Measurements from ENCODE around the gene PISD.

The PISD gene

DNA sequence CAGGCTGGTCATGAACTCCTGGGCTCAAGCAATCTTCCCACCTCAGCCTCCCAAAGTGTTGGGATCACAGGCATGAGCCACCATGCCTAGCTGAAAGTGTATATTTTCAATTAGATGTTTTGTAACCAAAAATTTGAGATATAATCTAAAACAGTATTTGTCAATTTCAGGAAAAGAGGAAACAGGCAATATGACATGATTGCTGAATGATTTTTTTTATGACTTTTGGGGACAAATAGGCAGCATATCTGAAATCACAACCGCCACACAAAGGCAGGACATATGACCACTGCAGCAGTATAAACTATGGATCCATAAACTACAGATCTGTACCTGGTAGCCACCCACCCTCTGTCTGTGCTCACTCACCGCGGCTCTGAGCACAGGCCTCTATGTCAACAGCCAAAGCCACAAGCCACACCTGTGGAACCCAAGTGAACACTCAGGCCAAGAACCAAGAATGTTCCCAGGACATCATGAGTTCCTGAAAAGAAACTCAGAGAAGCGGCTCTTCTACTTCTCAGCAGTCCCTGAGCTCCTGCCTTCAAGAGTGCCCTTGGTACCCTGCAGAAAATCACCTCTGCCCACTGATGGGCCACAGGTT lies 22.5 kb downstream of the PISD start:
- TF ChIP-seq SPI1 (IDR thresholded peaks at IDR 0.05; ENCODE audit: borderline replicate concordance, low read depth) (no peak), POLR2AphosphoS5 (IDR thresholded peaks at IDR 0.05; ENCODE audit: low read depth) (no peak), GABPA (IDR thresholded peaks at IDR 0.05; ENCODE audit: low read depth) (no peak), CTCF (IDR thresholded peaks at IDR 0.05; ENCODE audit: insufficient read depth, low read length) (no peak)
- TF ChIP-seq, protein P1, sequence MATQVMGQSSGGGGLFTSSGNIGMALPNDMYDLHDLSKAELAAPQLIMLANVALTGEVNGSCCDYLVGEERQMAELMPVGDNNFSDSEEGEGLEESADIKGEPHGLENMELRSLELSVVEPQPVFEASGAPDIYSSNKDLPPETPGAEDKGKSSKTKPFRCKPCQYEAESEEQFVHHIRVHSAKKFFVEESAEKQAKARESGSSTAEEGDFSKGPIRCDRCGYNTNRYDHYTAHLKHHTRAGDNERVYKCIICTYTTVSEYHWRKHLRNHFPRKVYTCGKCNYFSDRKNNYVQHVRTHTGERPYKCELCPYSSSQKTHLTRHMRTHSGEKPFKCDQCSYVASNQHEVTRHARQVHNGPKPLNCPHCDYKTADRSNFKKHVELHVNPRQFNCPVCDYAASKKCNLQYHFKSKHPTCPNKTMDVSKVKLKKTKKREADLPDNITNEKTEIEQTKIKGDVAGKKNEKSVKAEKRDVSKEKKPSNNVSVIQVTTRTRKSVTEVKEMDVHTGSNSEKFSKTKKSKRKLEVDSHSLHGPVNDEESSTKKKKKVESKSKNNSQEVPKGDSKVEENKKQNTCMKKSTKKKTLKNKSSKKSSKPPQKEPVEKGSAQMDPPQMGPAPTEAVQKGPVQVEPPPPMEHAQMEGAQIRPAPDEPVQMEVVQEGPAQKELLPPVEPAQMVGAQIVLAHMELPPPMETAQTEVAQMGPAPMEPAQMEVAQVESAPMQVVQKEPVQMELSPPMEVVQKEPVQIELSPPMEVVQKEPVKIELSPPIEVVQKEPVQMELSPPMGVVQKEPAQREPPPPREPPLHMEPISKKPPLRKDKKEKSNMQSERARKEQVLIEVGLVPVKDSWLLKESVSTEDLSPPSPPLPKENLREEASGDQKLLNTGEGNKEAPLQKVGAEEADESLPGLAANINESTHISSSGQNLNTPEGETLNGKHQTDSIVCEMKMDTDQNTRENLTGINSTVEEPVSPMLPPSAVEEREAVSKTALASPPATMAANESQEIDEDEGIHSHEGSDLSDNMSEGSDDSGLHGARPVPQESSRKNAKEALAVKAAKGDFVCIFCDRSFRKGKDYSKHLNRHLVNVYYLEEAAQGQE (IDR thresholded peaks at IDR 0.05; ENCODE audit: insufficient replicate concordance, low read depth), result no peak
- peak overlapping the region; percentile 98 for H3K27ac ChIP-seq (replicated peaks)

DNA sequence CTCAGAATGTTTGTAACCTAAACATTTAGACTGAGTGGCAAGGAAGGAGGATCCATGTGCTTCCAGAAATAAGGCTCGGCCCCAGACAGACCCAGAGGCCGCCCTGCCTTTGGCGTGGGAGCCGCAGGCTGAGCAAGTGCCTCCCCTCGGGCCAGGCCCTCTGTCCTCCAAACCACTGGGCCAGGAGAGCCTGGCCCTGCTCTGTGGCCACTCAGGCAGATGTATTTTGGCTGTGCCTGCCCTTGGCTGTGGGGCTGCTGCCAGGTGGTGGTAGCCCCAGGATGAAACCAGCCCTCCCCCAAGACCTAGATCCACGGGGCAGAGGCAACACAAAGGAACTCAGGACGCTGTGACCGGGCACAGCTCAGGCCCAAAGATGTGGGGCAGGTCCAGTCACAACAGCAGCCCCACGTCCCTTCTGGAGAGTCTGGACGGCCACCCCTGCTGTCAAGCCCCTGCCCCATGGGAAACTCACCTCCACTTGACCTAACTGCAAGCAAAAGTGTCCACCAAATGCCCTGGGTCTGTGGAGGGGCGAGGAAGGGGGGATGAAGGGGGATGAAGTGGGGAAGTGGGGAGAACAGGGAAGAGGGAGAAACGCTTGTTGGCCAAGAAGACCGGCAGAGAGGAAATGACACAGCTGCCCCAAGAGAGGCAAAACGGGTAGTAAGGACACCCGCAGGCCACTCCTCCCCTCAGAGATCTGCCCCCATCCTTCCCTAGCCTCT lies 24.0 kb downstream of the PISD start:
- DNase-seq (ENCODE audit: low read depth in 1 of 2, low spot score in 1 of 2), result peak in 1 of 2 experiments; percentile 96

More for the DNA sequence above, 22.5 kb downstream of the PISD start:
- peak in 1 of 2 experiments; percentile 33 for DNase-seq (ENCODE audit: low read depth in 1 of 2, low spot score in 1 of 2)
- Histone ChIP-seq H3K27me3 (ENCODE audit: insufficient read depth, poor library complexity, severe bottlenecking) (no peaks in the 10 kb centered on the region), H3K4me3 (replicated peaks; ENCODE audit: insufficient read depth, low read length) (no peak overlapping the region)

GRCh38 chr22:31637447-31637890 lies 24.5 kb downstream of the PISD start:
- TF ChIP-seq POLR2AphosphoS5 (IDR thresholded peaks at IDR 0.05; ENCODE audit: low read depth), result peak; percentile 73
- peak; percentile 23; the same call in 1 of the 2 replicates for TF ChIP-seq SPI1 (IDR thresholded peaks at IDR 0.05; ENCODE audit: borderline replicate concordance, low read depth)
- no peak for TF ChIP-seq GABPA (IDR thresholded peaks at IDR 0.05; ENCODE audit: low read depth)
- TF ChIP-seq CTCF (IDR thresholded peaks at IDR 0.05; ENCODE audit: insufficient read depth, low read length), result no peak
- TF ChIP-seq, protein P1 (IDR thresholded peaks at IDR 0.05; ENCODE audit: insufficient replicate concordance, low read depth), result no peak
- Histone ChIP-seq H3K27ac (replicated peaks) (peak overlapping the region; percentile 98), H3K4me3 (replicated peaks; ENCODE audit: insufficient read depth, low read length) (peak overlapping the region; percentile 52), H3K27me3 (ENCODE audit: insufficient read depth, poor library complexity, severe bottlenecking) (no peaks in the 10 kb centered on the region)
- peak; percentile 71 to 90 for DNase-seq (ENCODE audit: low read depth in 1 of 2, low spot score in 1 of 2)

More for the DNA sequence above, 24.0 kb downstream of the PISD start:
- peak overlapping the region; percentile 98 for H3K27ac ChIP-seq (replicated peaks)
- peak overlapping the region; percentile 52 for H3K4me3 ChIP-seq (replicated peaks; ENCODE audit: insufficient read depth, low read length)
- no peaks in the 10 kb centered on the region for H3K27me3 ChIP-seq (ENCODE audit: insufficient read depth, poor library complexity, severe bottlenecking)
- TF ChIP-seq SPI1 (IDR thresholded peaks at IDR 0.05; ENCODE audit: borderline replicate concordance, low read depth) (peak; percentile 96), CTCF (IDR thresholded peaks at IDR 0.05; ENCODE audit: insufficient read depth, low read length) (no peak)

All from HL-60 (cell line).